Activated CD8-positive, alpha-beta memory T cell treated with anti-CD3 and anti-CD28 coated beads for 1 hour (primary cell): ENCODE data around the gene TPX2.

Experiments used
- DNase-seq, 2 donors: peaks; one replicate each; pipeline ENCODE4 v3.0.0-alpha.2; 2020; ENCODE audit warnings: low read depth in 1 of 2; ENCODE audit errors: extremely low read depth in 1 of 2

Gene TPX2

GRCh38 chr20:31845300-31845863, 106.3 kb downstream of the TPX2 start, which contains the start of gene FOXS1:
FOXS1 (minus strand) TSS chr20:31845604; CDS start chr20:31845542, 62 bp downstream.
- no peak for DNase-seq

- DNase-seq: no peak
Observed at GRCh38 chr20:31846793-31847138, 107.7 kb downstream of the TPX2 start.

- DNase-seq: no peak
Observed at GRCh38 chr20:31848088-31848999, 109.3 kb downstream of the TPX2 start.

- DNase-seq: no peak
Observed at GRCh38 chr20:31849306-31849930, 110.3 kb downstream of the TPX2 start.
